Breast epithelium (tissue), 4 donors: ENCODE measurements around the gene YWHAE. TPM values are rescaled to one million over a fixed set of nuclear protein-coding genes. Genes with fewer than 3 reads are reported as not detected.
"Not testable (repeated sequence)": the region's sequence is repeated elsewhere in the genome, so short reads cannot be mapped to it uniquely, and the experiment has no call there.

Experiments used
- DNase-seq, 2 donors: peaks; one replicate each; pipeline ENCODE4 v3.0.0-alpha.2; 2019; ENCODE audit warnings: low spot score in 2 of 2
- H3K27ac ChIP-seq, 2 donors: fragments of 200-600 bp; sonication (generic) in 1 of 2; one replicate each; pipeline ENCODE4 v1.5.1; 2016 to 2019; ENCODE audit warnings: mild to moderate bottlenecking in 1 of 2
- H3K27me3 ChIP-seq, 2 donors: fragments of 200-600 bp; sonication (generic) in 1 of 2; one replicate each; pipeline versions ENCODE4 v1.5.1 to v1.6.0; 2017 to 2019; ENCODE audit warnings: control low read depth in 1 of 2, mild to moderate bottlenecking in 1 of 2
- H3K36me3 ChIP-seq: fragments of 200-600 bp; one replicate; pipeline ENCODE4 v1.5.1; 2019
- H3K4me1 ChIP-seq, 2 donors: fragments of 200-600 bp; sonication (generic); one replicate each; pipeline ENCODE4 v1.5.1; 2016 to 2019; ENCODE audit warnings: control low read depth in 1 of 2
- H3K4me3 ChIP-seq, 3 donors: fragments of 200-600 bp; sonication (generic); 1 replicate in 2 of 3; 2 replicates in 1 of 3; pipeline ENCODE4 v1.5.1; 2016 to 2019; ENCODE audit warnings: mild to moderate bottlenecking in 3 of 3, moderate library complexity in 2 of 3
- H3K9me3 ChIP-seq, 2 donors: fragments of 200-600 bp; sonication (generic) in 1 of 2; one replicate each; pipeline ENCODE4 v1.5.1; 2016 to 2019; ENCODE audit warnings: control low read depth in 1 of 2
- CTCF ChIP-seq, 3 donors: fragments of 450-650 bp; IDR thresholded peaks; one replicate each; pipeline ENCODE4 v1.5.1; 2016 to 2017; ENCODE audit warnings: antibody characterized with exemption in 3 of 3, mild to moderate bottlenecking in 3 of 3, moderate library complexity in 3 of 3
- POLR2A ChIP-seq: fragments of 450-650 bp; IDR thresholded peaks from one replicate; pipeline ENCODE4 v1.6.1; 2016; ENCODE audit warnings: antibody characterized with exemption, mild to moderate bottlenecking, moderate library complexity
- POLR2AphosphoS5 ChIP-seq, 3 donors: sonication (generic); formaldehyde crosslinking; IDR thresholded peaks; one replicate each; pipeline ENCODE4 v1.6.1; 2017; ENCODE audit warnings: antibody characterized with exemption in 3 of 3
- intact Hi-C: fragments of 100-400 bp; cut with DNase I; formaldehyde crosslinking; loops from one replicate; pipeline ENCODE4 v1.15.1; 2023; ENCODE audit warnings: low total_unique reads
- total RNA-seq, 3 donors: library from RNA; depleted of rRNA; stranded (reverse); fragments of >200 nt; gene quantifications; one replicate each; pipeline ENCODE4 v1.1.0, GENCODE V29; 2016

YWHAE gene
- total RNA-seq, 3 donors from 2014 or later = 481 to 610 (median 518) TPM

GRCh38 chr17:1315409-1315808 is 84.6 kb downstream of the YWHAE start:
- Histone ChIP-seq H3K36me3 (no peaks in the 10 kb centered on the region), H3K27me3 (peaks cover 0 to 4% of the 10 kb centered on the region in 2 donors), H3K4me1 (no peaks in the 10 kb centered on the region), H3K27ac (peak overlapping the region in 1 of 2 donors; percentile 25), H3K9me3 (no peaks in the 10 kb centered on the region), H3K4me3 (no peak overlapping the region)
- TF ChIP-seq CTCF (IDR thresholded peaks at IDR 0.05) (no peak), POLR2A (no peak), POLR2AphosphoS5 (IDR thresholded peaks at IDR 0.05) (no peak)
- DNase-seq = no peak
- intact Hi-C loops = no loop called here

- H3K9me3 ChIP-seq = no peaks in the 10 kb centered on the region
- no peak overlapping the region for H3K4me3 ChIP-seq
- no peak overlapping the region for H3K27ac ChIP-seq
- no peak for TF ChIP-seq POLR2AphosphoS5 (IDR thresholded peaks at IDR 0.05)
- no peak for TF ChIP-seq POLR2A
- no peak for TF ChIP-seq CTCF (IDR thresholded peaks at IDR 0.05)
- peaks cover 0 to 4% of the 10 kb centered on the region in 2 donors for H3K27me3 ChIP-seq
- H3K36me3 ChIP-seq = no peaks in the 10 kb centered on the region
- DNase-seq = no peak
- intact Hi-C loops = no loop called here
- no peaks in the 10 kb centered on the region for H3K4me1 ChIP-seq
These were observed 86.6 kb downstream of the YWHAE start for GRCh38 chr17:1313270-1314005.

GRCh38 chr17:1312261-1312870 is 87.7 kb downstream of the YWHAE start:
- Histone ChIP-seq H3K4me1 (no peaks in the 10 kb centered on the region), H3K4me3 (no peak overlapping the region), H3K9me3 (no peaks in the 10 kb centered on the region), H3K27me3 (peaks cover 0 to 4% of the 10 kb centered on the region in 2 donors), H3K36me3 (no peaks in the 10 kb centered on the region), H3K27ac (no peak overlapping the region)
- DNase-seq = no peak
- TF ChIP-seq POLR2AphosphoS5 (IDR thresholded peaks at IDR 0.05) (no peak), POLR2A (no peak), CTCF (IDR thresholded peaks at IDR 0.05) (no peak)
- intact Hi-C loops = no loop called here

GRCh38 chr17:1307829-1308228 is 92.2 kb downstream of the YWHAE start:
- H3K9me3 ChIP-seq, H3K4me1 ChIP-seq, H3K27me3 ChIP-seq, DNase-seq, H3K4me3 ChIP-seq, intact Hi-C loops, H3K36me3 ChIP-seq, H3K27ac ChIP-seq: not testable (repeated sequence)

DNA sequence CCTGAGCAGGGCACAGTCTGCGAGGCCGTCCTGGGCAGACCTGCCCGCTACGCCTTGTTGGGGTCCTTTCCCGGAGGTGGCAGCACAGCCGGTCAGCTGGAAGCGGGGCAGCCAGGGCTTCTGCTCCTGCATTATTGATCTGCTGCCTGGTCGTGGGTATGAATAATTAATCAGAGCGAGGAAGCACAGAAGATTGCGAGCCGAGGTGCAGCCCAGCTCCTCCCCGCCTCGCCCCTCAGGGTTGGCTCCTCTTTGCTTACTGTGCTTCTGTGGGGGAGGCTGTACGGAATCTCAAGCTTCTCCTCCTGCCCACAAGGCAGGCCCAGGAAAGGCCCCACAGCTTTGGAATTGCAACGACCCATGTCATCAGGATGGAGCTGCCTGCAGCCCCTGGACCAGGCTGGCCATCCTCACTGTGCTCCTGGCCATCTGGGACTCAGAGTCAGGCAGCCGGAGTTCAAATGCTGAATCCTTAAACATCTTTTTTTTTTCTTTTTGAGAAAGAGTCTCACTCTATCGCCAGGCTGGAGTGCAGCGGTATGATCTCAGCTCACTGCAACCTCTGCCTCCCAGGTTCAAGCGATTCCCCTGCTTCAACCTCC is 95.0 kb downstream of the YWHAE start:
- Histone ChIP-seq H3K9me3 (no peaks in the 10 kb centered on the region), H3K27ac (no peak overlapping the region), H3K36me3 (no peaks in the 10 kb centered on the region), H3K27me3 (peaks cover 0 to 11% of the 10 kb centered on the region in 2 donors), H3K4me3 (no peak overlapping the region), H3K4me1 (no peaks in the 10 kb centered on the region)
- no peak for DNase-seq
- TF ChIP-seq POLR2AphosphoS5 (IDR thresholded peaks at IDR 0.05) (no peak), POLR2A (no peak), CTCF (IDR thresholded peaks at IDR 0.05) (no peak)
- intact Hi-C loops = no loop called here
